NT2/D1 (cell line): Measurements from ENCODE around the gene SLC22A15.

ENCODE experiments used
- SUZ12 ChIP-seq: IDR thresholded peaks from 2 replicates; pipeline ENCODE4 v1.6.1; 2011; ENCODE audit not compliant: insufficient read length, insufficient read depth; ENCODE audit errors: extremely low read depth
- ZNF274 ChIP-seq: IDR thresholded peaks from 2 replicates; pipeline ENCODE4 v1.6.1; 2011; ENCODE audit warnings: mild to moderate bottlenecking, low read depth, low read length

DNA sequence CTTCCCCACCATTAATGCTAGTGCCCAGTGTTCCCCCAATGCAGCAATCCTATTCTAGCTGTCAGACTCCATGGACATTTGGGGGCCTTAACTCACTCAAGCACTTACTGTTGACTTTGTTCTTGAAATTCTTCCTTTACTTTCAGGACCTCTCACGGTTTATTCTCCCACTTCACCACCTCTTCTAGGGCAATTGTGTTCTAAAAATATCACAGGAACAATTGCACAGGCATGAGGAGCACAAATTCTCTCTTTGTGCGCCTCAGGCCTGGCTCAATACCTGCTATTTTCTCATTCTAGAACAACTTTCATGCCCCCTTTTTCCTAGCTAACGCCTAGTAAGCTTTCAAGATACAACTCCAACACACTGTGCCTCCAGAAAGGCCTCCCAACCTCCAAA lies 142.2 kb downstream of the SLC22A15 start:
- TF ChIP-seq ZNF274: no peak
- no peak for TF ChIP-seq SUZ12
